Panc1 (cell line): ENCODE measurements around the gene TENT4B. TPM values are rescaled to one million over a fixed set of nuclear protein-coding genes. Genes with fewer than 3 reads are reported as not detected.

Source experiments
- ATAC-seq: fragments of 200-7000 bp; cut with Tn5 transposase; 2 replicates; pipeline ENCODE4 v1.9.1; 2020; ENCODE audit warnings: mild to moderate bottlenecking, moderate library complexity
- BruUV-seq: library from RNA; stranded (reverse); fragments of 400-500 nt; replicated peaks from 2 replicates; lab custom pipeline; 2021; lab: Mats Ljungman, UMichigan
- CTCF ChIA-PET: fragments of 300-600 bp; sonication (Branson Sonifier 250); formaldehyde crosslinking; loops from one replicate; lab custom pipeline; 2022; ENCODE audit warnings: antibody characterized with exemption; lab: Charles Lee
- POLR2A ChIA-PET: fragments of 300-600 bp; sonication (Branson Sonifier 250); formaldehyde crosslinking; loops from one replicate; lab custom pipeline; 2022; ENCODE audit warnings: antibody characterized with exemption; lab: Charles Lee
- DNase-seq: peaks from one replicate; pipeline ENCODE4 v3.0.0-alpha.2; 2010; ENCODE audit warnings: low read depth, low spot score
- H3K27ac ChIP-seq: 2 replicates; pipeline ENCODE4 v1.5.1; 2011; ENCODE audit warnings: mild to moderate bottlenecking, low read length, inconsistent platforms
- H3K27me3 ChIP-seq: fragments of 200-500 bp; sonication (Bioruptor generic); 2 replicates; pipeline ENCODE4 v1.6.0; 2014; ENCODE audit warnings: low read length, inconsistent platforms; ENCODE audit not compliant: control insufficient read depth, insufficient read depth
- H3K36me3 ChIP-seq: fragments of 200-500 bp; sonication (Bioruptor generic); 2 replicates; pipeline ENCODE4 v1.5.1; 2014; ENCODE audit warnings: inconsistent platforms, mild to moderate bottlenecking, low read length, moderate library complexity; ENCODE audit not compliant: control insufficient read depth, insufficient read depth
- H3K4me1 ChIP-seq: 2 replicates; pipeline ENCODE4 v1.5.1; 2011; ENCODE audit warnings: inconsistent platforms, mild to moderate bottlenecking, low read length, moderate library complexity; ENCODE audit not compliant: control insufficient read depth, insufficient read depth
- H3K4me3 ChIP-seq, 2 experiments: 2 replicates each; pipeline ENCODE4 v1.5.1; 2011 to 2012; ENCODE audit warnings: low read depth in 2 of 2, low read length in 2 of 2, mild to moderate bottlenecking in 2 of 2, inconsistent platforms in 1 of 2, moderate library complexity in 1 of 2
- H3K9me3 ChIP-seq: fragments of 200-500 bp; sonication (Bioruptor generic); 2 replicates; pipeline ENCODE4 v1.5.1; 2014; ENCODE audit warnings: low read depth, mild to moderate bottlenecking, inconsistent platforms, low read length, moderate library complexity; ENCODE audit not compliant: control insufficient read depth, insufficient read depth
- CTCF ChIP-seq: fragments of 450-650 bp; IDR thresholded peaks from 2 replicates; pipeline ENCODE4 v1.5.1; 2017; ENCODE audit warnings: mild to moderate bottlenecking
- POLR2AphosphoS5 ChIP-seq: IDR thresholded peaks from 2 replicates; pipeline ENCODE4 v1.6.1; 2012; ENCODE audit warnings: mild to moderate bottlenecking, low read depth, low read length, moderate library complexity
- REST ChIP-seq, 2 experiments: IDR thresholded peaks; 2 replicates each; pipeline ENCODE4 v1.6.1; 2011 to 2012; ENCODE audit warnings: low read depth in 2 of 2, control low read depth in 1 of 2, low read length in 1 of 2, mild to moderate bottlenecking in 1 of 2, moderate library complexity in 1 of 2; ENCODE audit not compliant: insufficient read depth in 1 of 2
- SIN3A ChIP-seq: IDR thresholded peaks from 2 replicates; pipeline ENCODE4 v1.6.1; 2012; ENCODE audit warnings: low read depth, mild to moderate bottlenecking, low read length, moderate library complexity, borderline replicate concordance; ENCODE audit not compliant: insufficient read depth
- TCF7L2 ChIP-seq: IDR thresholded peaks from 2 replicates; pipeline ENCODE4 v1.6.1; 2011; ENCODE audit warnings: mild to moderate bottlenecking, low read depth, low read length, inconsistent platforms
- in situ Hi-C: cut with HindIII; loops from 2 replicates; pipeline ENCODE4 v1.10.0; 2016; ENCODE audit warnings: low sequenced_read_pairs, low pct_unique_long_range_greater_than_20kb
- intact Hi-C: fragments of 100-400 bp; cut with micrococcal nuclease; formaldehyde crosslinking; loops from one replicate; pipeline ENCODE4 v1.10.0; 2022; ENCODE audit not compliant: unreplicated experiment
- total RNA-seq: library from RNA; stranded (reverse); gene quantifications from one replicate; pipeline ENCODE4 v1.2.1, GENCODE V29; 2021; ENCODE audit not compliant: unreplicated experiment

TENT4B gene
- total RNA-seq, 1 experiment from 2014 or later: 9.7 TPM

GRCh38 chr16:50253514-50253910, 100.4 kb downstream of the TENT4B start:
- no peaks in the 10 kb centered on the region for H3K4me1 ChIP-seq
- H3K9me3 ChIP-seq: no peaks in the 10 kb centered on the region
- POLR2A ChIA-PET: no interaction called here
- in situ Hi-C loops (no loop called here), intact Hi-C loops (loop anchor here (10.0 kb wide), 1 partner anchor 791 kb away; no protein-coding TSS in a partner anchor)
- H3K36me3 ChIP-seq: no peaks in the 10 kb centered on the region
- no peak for TF ChIP-seq TCF7L2
- no peak for TF ChIP-seq REST (IDR thresholded peaks at IDR 0.05; ENCODE audit: insufficient read depth in 1 of 2, low read depth in 2 of 2, low read length in 1 of 2)
- no peak for TF ChIP-seq POLR2AphosphoS5
- no peak for TF ChIP-seq CTCF
- no peak for TF ChIP-seq SIN3A
- H3K4me3 ChIP-seq: no peak overlapping the region
- BruUV-seq: no TSS peak
- no peak for DNase-seq
- CTCF ChIA-PET: no interaction called here
- no peak overlapping the region for H3K27ac ChIP-seq
- no peaks in the 10 kb centered on the region for H3K27me3 ChIP-seq
- no peak; the same call in 1 of the 2 replicates for ATAC-seq

GRCh38 chr16:50254072-50254471, 101.0 kb downstream of the TENT4B start:
- no peak for DNase-seq
- H3K4me3 ChIP-seq: no peak overlapping the region
- no peaks in the 10 kb centered on the region for H3K27me3 ChIP-seq
- POLR2A ChIA-PET: no interaction called here
- no peaks in the 10 kb centered on the region for H3K9me3 ChIP-seq
- in situ Hi-C loops (no loop called here), intact Hi-C loops (loop anchor here (10.0 kb wide), 1 partner anchor 791 kb away; no protein-coding TSS in a partner anchor)
- no peak overlapping the region for H3K27ac ChIP-seq
- no peaks in the 10 kb centered on the region for H3K4me1 ChIP-seq
- BruUV-seq: no TSS peak
- CTCF ChIA-PET: no interaction called here
- no peak for ATAC-seq
- no peaks in the 10 kb centered on the region for H3K36me3 ChIP-seq
- TF ChIP-seq SIN3A (no peak), CTCF (no peak), REST (IDR thresholded peaks at IDR 0.05; ENCODE audit: insufficient read depth in 1 of 2, low read depth in 2 of 2, low read length in 1 of 2) (no peak), TCF7L2 (no peak), POLR2AphosphoS5 (no peak)
